CD4-positive, alpha-beta T cell treated with Interleukin-15 for 4 hours (primary cell): ENCODE results near the gene GPR4.
"Not testable (repeated sequence)": the region's sequence is repeated elsewhere in the genome, so short reads cannot be mapped to it uniquely, and the experiment has no call there.

Experiments used
- DNase-seq: peaks from one replicate; pipeline ENCODE4 v3.0.0-alpha.2; 2020; ENCODE audit warnings: low spot score

The GPR4 gene

GRCh38 chr19:45601524-45602374 is at the start of gene GPR4:
GPR4 (minus strand) TSS chr19:45602212; CDS start chr19:45591866, 10,346 bp downstream.
- no peak for DNase-seq

- DNase-seq: no peak
Observed at GRCh38 chr19:45650722-45651121, 48.7 kb upstream of the GPR4 start.

- DNase-seq: no peak
Observed at GRCh38 chr19:45646345-45646698, 44.3 kb upstream of the GPR4 start.

DNA sequence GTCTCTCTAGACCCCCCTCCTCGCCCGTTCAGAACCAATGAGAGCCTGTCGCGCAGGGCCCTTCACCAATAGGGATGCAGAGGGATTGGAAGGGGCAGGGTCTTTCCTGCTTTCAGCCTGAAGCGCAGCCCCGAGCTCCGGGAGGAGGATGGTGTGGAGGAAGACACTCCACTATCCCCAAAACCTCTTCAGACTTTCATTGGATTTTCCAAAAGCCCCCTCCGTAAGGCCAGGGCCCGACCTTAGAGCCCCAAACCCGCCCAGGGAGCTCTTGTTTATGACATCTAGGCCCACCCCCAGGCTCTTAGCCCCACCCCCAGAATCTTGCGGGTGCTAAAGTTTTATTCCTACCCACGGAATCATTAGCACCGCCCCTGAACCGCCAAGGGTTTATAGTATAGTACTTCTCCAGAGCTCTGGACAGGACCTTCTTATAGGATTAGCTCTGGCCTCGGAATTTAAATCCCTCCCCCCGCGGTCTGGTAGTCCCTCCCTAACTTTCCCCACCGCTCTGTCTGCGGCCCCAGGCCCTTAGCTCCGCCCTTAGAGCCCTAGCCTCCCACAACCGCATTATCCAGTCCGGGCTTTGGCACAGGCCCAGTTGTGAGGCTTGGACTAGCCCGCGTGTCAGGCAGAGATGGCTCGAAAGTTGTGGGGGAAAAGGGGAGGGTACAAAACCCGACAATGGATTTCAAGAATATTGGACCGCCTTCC is 43.8 kb upstream of the GPR4 start:
- DNase-seq: peak; percentile 89

GRCh38 chr19:45645068-45645630 is 43.1 kb upstream of the GPR4 start:
- no peak for DNase-seq

GRCh38 chr19:45643927-45644771 is 42.1 kb upstream of the GPR4 start:
- no peak for DNase-seq

DNA sequence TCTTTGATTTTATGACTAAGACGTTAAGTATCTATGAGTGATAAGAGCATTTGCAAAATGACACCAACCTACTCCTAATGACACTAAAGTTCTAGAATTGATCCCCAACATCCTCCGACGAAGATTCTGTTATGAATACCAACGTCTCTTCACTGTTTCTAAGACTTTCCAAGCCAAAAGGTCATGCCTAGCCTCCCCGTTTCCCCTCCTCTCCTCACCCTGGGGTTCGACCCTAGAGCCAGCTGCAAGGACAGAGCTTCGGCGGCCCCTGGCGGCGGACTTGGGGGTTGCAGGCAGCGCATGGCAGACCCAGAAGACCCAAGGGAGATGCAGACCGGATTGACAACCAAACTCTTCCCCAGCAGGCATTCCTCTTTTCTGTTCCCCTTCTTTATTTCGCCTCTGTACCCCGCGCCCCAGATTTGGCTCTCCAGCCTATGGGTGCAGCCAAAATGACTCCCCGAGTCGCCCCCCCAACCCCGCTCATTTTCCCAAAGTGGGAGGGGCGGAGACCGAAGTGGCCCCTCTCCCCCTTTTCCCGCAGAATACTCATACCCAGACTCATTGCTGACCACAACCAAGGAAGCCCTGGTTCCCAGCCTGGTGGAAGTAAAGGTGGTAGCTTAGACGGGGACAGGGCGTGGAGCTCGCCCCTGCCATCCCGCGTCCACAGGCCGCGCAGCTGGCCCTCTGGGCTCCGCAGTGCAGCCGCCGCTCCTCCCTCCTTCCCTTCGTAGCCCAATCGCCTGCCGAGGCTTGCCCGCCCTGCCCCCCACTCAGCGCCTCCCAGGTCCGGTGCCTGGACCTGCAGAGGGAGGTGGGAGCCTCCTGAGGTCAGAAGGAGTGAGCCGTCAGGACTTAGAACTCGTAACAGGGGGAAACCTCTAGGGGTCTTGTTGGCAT is 41.3 kb upstream of the GPR4 start:
- peak; percentile 91 for DNase-seq

- peak; percentile 77 for DNase-seq
Observed at GRCh38 chr19:45641274-45642105, 39.5 kb upstream of the GPR4 start.

GRCh38 chr19:45640849-45641273 is 38.8 kb upstream of the GPR4 start:
- peak; percentile 10 for DNase-seq

DNA sequence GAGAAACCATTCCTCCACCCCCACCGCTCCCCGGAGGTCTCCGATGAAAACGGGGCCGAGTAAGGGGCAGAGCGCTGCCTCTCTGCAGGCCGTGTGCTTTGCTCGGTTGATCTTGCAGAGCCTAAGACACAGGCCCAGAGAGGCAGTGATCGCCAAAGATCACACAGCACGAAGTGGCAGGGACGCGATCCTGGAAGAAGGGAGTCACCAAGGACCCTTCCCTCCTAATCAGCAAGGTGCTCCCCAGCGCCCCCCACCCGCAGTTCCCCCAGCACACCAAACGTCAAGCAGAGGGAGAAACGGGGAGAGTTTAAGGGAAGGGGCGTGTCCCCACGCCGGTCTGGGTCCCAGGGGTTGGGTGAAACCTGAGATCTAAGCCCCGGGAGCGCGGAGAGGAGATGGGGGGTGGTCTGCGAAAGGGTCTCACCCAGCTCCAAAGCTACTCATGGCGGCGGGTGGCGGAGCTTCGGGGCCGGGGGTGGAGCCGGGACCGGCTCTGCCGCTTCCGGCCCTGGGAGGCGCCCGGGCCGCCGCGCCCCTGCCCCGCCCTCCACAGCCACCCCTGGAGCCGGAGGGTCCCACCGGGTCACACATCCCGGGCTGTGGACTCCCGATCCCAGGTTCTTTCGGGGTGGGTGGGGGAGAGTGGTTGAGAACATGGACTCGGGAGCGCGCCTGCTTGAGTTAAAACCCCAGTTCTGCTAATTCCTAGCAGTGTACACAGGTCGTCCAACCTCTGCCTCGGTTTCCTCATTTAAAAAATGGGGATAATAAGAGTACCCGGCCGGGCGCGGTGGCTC is 37.1 kb upstream of the GPR4 start, which contains the start of gene EML2:
EML2 (minus strand) TSS at position 468 of the 800 bp plus-strand sequence; CDS start at position 447, 21 bp downstream.
- peak; percentile 51 for DNase-seq

DNA sequence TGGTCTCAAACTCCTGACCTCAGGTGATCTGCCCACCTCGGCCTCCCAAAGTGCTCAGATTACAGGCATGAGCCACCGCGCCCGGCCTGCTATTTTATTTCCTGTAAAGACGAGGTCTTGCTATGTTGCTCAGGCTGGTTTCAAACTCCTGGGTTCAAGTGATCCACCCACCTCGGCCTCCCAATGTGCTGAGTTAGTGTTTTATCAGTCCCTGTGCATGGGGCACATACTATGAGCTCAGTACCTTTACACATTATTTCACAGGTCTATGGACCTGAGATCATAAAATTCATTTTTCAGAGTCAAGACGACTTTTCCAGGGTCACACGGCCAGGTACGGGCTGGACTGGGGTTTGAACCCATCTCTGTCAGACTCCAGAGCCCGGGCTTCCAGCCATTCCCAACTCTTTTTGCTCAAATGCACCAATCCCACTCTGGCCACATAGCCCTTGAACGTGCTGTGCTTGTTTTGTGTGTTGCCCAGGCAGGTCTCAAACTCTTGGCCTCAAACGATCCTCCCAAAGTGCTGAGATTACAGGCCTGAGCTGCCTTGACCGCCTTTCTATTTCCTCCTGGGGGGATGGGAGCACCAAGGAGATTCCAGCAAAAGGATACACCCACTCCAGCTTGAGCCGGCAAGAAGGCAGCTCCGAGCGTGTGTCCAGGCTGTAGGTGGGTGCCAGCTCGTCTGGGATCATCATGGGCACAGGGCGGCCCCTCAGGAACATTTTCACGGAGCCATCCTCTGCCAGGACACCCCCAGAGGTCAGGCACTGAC is 36.1 kb upstream of the GPR4 start:
- no peak for DNase-seq

DNA sequence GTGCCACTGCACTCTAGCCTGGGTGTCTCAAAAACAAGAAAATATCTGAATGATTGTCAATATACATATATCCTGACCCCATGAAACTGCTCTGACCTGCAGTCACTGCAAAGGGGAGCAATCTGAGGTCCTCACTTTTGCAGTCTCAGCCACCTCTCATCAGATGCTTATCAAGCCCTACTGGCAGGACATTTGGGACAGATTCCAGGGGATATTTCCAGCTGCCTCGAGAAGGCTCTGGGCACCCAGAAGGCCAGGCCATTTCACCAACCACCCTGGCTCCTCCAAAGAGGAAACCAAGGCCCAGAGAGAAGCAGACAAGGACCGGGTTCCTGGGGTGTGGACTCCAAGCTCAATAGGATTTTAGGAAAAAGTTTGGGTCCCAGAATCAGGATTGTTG is 34.9 kb upstream of the GPR4 start:
- no peak for DNase-seq

- DNase-seq: no peak
Observed at GRCh38 chr19:45636275-45636674, 34.3 kb upstream of the GPR4 start.

DNA sequence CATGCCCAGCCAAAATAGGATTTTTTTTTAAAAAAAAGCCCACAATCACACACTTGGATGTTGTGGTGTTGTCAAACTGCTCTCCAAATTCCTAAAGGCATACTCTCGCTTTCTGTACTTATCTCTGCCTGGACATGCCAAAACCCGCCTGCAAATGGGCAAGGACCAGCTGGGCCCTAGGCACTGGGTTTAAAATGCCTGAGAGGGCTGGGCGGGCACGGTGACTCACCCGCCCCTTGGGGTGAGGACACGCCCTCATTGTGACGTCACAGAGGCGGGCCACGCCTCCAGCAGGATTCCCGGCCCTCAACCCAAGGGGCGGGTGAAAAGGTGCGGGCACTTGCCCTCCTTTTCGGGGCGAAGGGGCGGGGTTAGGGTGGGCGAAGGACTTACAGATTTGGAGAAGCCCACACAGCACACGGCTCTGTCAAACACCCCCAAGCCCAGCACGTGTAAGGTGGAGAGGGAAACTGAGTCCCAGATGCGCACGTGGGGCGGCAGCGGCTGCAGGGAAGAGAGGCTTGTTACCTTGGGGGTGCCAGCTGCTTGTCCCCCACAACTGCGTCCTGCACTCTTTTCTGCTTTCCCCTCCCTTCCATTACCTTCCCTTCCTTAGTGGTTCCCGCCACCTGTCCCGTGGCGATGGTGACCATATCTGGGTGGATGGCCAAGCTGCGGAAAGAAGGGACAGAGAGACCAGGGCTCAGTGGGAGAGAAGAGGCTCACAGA is 30.6 kb upstream of the GPR4 start:
- peak; percentile 25 for DNase-seq

DNA sequence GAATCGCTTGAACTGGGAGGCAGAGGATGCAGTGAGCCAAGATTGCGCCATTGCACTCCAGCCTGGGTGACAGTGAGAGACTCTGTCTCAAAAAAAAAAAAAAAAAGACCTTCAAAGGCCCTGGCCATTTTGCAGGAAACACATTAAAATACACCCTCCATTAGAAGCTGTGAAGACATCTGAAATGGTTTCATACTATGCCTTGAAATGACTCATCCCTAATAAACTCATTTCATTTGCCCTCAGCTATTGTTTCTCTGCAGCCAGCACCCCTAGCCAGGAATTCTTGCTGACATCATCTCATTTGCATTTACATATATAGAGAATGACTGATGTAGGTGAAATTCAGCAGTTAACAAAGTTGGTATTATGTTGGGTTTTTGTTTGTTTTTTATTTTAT is 28.5 kb upstream of the GPR4 start:
- DNase-seq: no peak

DNA sequence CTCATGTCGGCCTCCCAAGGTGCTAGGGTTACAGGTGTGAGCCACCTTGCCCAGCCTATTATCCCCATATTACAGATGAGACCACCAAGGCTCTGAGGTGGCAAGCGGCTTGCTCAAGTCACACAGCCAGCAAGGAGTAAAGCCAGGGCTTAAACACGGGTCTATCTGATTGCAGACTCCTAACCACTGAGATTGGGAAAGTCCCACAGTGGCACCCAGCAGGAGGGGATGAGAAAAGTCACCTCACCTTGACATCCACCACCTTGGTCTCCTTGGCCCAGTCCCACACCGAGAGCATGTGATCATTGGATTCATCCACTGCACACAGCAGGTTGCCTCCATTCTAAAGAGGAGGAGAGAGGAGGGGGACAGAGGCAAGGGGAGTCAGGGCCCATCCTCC is 27.7 kb upstream of the GPR4 start:
- DNase-seq: no peak

DNA sequence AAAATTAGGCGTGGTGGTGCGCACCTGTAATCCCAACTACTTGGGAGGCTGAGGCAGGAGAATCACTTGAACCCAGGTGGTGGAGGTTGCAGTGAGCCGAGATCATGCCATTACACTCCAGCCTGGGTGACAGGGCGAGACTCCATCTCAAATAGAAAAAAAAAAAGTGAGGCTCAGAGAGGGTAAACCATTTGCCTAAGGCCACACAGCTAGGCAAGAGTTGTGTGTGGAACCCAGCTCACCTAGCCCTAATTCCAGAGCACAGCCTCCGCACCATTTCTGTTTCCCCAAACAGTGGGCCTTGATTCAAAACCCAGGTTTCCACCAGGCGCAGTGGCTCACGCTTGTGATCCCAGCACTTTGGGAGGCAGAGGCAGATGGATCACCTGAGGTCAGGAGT is 26.2 kb upstream of the GPR4 start:
- DNase-seq: not testable (repeated sequence)

- no peak for DNase-seq
Observed at GRCh38 chr19:45623984-45624383, 22.0 kb upstream of the GPR4 start.
